PC-3 (cell line): ENCODE measurements around the gene CHI3L2.

Experiments used
- EZH2phosphoT487 ChIP-seq: fragments of 300-600 bp; sonication (generic); IDR thresholded peaks from 2 replicates; pipeline ENCODE4 v1.6.1; 2018; ENCODE audit warnings: mild to moderate bottlenecking, antibody characterized with exemption, low read length, borderline replicate concordance
- TF ChIP-seq, protein P1 (sequence below): fragments of 300-600 bp; sonication (generic); conservative IDR thresholded peaks from 2 replicates; pipeline ENCODE4 v1.5.1; 2017; ENCODE audit warnings: antibody characterized with exemption, low read depth, mild to moderate bottlenecking, low read length

DNA sequence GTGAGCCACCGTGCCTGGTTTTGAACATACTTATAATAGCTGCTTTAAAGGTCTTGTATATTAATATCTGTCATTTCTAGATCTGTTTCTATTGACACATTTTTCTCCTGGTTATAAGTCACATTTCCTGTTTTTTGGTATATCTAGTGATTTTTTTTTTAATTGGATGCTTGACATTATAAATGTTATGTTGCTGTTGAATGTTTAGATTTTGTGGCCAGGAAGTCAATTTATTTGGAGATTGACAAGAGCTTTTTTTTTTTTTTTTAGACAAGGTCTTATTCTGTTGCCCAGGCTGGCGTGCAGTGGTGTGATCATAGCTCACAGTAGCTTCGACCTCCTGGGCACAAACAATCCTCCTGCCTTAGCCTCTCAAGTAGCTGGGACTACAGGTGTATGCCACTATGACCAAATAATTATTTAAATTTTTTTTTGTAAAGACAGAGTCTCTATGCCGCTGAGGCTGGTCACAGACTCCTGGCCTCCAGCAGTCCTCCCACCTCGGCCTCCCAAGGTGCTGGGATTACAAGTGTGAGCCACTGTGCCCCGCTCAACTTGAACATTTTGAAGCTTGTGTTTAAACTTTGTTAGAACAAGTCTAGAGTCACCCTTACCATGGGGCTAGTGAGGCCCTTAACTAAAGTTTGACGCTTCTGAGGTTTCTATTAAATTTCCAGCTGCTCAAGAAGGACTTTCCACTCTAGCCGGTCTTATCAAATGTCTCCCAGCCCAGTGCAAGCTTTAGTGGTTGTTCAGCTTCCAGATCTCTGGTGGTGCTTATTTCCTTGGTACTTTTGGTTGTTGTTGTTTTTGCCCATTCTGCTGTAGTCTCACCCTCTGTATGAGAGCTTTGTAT, 8.6 kb upstream of the CHI3L2 start:
- TF ChIP-seq, protein P1, sequence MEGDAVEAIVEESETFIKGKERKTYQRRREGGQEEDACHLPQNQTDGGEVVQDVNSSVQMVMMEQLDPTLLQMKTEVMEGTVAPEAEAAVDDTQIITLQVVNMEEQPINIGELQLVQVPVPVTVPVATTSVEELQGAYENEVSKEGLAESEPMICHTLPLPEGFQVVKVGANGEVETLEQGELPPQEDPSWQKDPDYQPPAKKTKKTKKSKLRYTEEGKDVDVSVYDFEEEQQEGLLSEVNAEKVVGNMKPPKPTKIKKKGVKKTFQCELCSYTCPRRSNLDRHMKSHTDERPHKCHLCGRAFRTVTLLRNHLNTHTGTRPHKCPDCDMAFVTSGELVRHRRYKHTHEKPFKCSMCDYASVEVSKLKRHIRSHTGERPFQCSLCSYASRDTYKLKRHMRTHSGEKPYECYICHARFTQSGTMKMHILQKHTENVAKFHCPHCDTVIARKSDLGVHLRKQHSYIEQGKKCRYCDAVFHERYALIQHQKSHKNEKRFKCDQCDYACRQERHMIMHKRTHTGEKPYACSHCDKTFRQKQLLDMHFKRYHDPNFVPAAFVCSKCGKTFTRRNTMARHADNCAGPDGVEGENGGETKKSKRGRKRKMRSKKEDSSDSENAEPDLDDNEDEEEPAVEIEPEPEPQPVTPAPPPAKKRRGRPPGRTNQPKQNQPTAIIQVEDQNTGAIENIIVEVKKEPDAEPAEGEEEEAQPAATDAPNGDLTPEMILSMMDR = no peak
- TF ChIP-seq EZH2phosphoT487 = no peak
